HG03135 (cell line): Measurements from ENCODE around the gene SORBS1.
"Not testable (repeated sequence)": the region's sequence is repeated elsewhere in the genome, so short reads cannot be mapped to it uniquely, and the experiment has no call there.

ENCODE experiments used
- ATAC-seq: cut with Tn5 transposase; IDR thresholded peaks from one replicate; pipeline ENCODE4 v1.9.1; 2021; ENCODE audit warnings: mild to moderate bottlenecking, moderate library complexity; ENCODE audit not compliant: unreplicated experiment

The SORBS1 gene

DNA sequence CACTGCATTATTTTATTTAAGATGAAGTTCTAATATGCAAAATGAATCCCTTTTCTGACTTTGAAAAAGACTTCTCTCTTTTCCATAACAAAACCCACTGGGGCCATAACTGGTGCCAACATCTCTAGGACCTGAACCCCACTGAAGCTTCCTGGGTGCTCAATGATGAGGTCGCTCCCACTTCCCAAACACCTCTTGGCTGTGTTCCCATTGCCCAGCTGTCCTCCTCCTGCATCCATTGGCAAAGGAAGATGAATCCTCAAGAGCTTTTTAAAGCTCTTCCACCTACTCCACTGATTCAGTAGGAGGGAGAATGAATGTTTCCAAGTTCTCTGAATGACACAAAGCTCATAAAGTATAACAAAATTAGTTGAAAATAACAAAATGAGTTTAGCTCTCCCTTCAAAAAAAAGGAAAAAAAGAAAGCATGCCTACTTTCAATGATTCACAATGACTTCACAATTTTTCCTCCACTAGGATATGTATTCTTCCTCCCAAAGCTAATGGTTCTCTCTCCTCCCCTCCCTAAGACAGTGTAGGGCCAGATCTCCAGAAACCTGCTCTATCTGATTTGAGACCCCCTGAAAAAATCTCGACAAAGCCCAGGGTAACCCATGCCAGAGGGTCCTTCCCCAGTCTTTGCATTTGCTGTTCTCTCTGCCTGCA lies 64.8 kb downstream of the SORBS1 start:
- ATAC-seq = no peak

DNA sequence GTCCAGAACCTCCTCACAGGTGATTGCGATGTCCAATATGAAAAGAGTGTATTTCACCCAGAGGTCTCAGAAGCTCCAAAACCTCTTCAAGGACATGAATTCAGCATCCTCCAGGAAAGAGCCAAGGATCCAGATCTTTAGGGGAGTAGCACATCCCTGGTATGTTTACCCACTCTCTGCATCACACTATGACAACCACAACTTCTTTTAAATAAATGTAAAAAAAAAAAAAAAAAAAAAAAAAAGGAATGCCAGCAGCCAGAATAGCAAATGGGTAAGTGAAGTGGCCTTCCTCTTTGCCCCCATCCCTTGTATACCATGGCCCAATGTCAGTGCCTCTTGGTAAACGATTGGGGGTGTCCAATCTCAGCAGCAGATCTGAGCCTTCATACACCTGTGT lies 67.3 kb downstream of the SORBS1 start:
- ATAC-seq = no peak

DNA sequence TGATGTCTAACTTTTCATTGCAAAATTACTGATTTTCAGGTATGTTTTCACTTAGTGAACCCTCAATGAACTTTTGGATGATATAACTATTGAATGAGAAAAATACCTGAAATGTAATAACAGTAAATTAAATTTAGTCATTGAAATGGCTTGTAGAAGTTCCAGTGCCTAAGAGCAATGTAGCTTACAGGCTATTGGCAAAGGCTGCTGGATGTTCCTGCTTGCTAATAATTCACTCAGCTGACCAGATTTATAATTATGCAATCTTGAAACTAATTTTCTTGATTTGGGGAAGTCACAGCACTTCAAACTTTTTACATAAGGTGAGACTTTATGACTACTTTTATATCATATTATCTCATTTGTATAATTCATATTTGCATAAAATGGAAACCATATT lies 73.2 kb downstream of the SORBS1 start:
- ATAC-seq = no peak

DNA sequence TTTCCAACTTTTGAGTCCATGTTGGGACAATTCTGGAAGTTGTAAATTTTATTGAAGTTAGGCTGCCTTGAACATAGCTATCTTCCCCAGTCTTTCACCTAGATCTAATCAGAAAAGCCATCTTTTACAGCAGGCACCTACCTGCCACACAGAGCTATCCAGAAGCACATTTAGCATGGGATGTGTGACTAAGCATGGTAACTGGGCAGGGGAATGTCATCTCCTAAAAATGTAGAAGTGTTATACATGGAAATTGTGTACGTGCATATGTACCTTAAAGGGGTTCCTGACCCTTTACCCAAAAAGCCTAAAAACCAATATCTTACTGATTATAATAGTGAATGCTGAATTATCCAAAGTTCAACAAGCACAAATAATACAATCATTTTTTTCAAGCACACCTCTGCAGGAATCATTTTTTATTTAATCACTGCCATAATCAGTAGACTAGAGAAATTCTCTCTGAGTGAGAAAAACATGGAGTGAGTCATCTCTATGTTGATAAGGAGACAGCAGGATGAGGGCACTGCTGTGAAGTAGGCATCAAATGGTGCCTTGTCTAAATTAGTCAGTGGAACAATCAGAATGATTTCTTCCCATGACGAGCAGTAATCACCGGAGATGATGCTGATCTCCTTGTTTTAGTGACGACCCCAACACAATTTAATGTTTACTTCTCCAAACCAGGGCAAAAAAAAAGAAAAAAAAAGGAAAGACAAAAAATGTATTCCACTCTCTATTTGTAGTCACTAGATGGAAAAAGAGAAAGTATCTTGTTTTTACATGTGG lies 75.9 kb downstream of the SORBS1 start:
- no peak for ATAC-seq

DNA sequence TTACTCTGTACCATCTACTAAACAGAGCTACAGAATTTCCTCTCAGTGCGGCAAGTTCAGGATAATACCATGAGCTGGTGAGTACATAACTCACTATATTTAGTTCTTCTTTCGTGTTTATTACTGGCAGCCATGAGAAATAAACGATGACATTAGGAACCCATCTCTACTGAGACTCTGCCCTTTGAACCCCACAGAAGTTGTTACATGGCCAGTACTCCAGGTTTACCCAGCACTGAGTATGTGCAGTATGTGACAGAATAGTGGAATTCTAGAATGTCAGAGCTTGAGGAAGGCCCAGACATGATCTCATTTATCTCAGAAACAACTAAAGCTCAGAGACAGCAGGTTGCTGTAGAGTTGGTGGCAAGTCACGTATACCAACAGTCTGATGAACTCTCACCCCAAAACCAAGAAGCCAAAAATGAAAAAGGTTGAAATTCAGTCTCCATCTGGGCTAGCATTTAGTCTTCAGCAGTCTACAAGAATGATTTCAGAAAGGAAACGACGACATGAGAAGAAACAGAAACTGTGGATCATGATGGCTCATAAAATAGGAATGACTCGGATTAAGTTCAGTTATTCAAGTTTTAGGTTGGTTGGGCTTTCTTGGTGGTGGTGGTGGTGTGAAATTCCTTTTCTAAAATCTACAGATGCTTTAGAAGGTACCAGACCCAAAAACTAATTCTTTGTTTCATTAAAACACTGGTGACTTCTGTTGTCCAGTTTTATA lies 78.5 kb downstream of the SORBS1 start:
- ATAC-seq = no peak

DNA sequence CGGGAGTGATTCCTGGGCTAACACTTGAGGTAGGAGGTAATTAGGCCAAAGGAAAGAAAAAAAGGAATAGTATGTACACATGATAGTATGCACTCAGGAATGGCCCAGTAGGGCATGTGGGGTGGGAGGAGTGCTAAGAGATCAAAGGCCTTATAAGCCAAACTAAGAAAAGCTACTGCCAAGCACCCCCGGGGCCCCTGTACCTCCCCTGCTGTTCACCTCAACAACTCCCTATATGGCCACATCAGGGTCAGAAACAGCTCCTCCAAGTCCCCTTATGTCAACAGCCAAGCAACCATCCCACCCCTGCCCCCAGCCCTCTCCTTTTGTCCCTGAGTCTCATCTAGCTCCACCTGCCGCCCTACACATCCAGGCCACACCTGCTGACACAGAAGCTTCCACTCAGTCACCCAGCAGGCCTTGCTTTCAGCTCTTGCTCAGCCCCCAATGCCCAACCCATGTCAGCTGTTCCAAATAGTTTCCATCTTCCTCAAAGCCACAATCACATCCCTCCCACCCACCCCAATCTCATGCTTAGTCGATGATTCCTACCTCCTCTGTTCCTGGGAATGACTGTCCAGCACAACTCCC lies 80.2 kb downstream of the SORBS1 start:
- ATAC-seq = no peak

DNA sequence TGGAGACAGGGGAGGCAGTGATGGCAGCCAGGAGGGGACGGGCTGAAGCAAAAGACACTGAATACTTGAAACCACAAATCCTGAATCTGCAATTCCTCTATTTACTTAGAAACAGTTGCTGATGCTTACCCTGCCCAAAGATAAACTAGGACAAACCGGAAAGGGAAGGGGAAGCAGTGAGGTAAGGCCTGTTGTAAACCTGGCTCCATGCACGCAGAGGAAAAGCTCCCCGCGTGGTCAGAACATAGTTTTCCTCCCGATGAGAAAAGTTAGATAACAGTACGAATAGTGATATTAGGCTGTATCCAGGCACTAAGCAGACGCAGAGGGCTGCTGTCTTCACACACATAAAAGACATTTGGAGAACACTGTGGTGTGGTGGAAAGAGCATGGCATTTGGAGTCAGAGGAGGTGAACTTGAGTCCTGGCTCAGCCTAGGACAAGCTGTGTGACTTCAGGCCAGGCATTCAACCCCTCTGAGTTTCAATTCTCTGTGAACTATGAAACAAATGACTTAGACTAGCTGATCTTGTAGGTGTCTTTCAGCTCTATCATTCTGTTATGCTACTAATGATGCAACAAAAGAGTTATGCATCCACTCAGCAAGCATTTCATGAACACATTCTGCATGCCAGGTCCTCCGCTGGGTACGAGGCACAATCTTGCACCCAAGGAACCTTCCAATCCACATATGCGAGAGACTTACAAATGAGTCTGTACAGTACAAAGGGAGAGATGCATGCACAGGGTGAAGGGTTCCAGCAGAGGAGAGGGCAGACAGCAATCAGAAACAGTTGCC lies 80.9 kb downstream of the SORBS1 start:
- ATAC-seq = no peak

DNA sequence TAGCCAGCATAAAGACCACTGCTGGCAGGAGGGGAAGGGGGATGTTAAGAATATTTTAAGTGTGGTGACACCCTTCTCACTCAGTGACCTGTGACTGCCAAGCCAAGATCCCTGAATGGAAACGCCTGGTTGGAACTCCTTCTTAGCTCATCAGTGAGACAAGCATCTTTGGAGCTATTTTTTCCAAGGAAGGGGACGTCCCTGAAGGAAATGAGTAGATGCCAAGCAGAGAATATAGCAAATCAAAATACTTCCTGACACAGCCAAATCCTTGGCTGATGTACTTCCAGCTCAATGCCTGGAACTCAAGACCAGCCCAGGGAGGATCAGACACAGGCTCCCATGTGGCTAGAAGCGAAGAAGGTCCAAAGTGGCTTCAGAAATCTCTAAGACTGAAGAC lies 82.2 kb downstream of the SORBS1 start:
- no peak for ATAC-seq

DNA sequence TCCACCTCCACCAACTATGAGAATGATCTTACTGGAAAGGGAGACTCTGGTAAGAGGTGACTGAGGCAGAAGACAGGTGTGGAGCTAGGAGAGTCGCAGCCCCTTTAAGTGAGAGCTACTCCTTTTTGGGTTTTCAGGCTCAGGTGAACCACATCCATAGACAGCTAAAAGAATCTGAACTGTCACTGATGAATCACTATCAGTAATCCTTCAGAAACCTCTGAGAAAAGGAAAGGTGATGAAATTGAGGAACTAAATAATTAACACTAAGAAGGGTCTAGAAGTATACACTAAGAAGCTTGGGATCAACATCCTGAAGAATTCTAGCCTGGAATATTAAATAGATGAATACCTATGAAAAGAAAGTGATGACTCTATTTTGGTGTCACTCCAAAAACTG lies 83.0 kb downstream of the SORBS1 start:
- no peak for ATAC-seq

DNA sequence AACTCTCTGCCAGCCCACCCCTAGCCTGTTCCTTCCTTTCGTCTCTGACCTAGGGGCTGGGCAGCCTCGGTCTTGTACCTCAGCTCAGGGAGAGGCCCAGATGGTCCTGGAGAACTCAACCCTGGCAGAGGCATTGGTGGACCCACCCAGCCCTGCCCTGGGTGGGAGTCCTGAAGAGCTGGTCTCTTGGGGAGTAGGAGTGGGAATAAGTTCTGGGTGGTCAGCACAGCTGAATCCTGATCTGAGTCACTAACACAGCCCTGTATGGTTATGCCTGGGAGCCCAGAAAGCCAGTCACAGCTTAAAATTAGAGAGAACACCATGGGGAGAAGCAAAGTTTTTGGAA lies 84.0 kb downstream of the SORBS1 start:
- no peak for ATAC-seq

DNA sequence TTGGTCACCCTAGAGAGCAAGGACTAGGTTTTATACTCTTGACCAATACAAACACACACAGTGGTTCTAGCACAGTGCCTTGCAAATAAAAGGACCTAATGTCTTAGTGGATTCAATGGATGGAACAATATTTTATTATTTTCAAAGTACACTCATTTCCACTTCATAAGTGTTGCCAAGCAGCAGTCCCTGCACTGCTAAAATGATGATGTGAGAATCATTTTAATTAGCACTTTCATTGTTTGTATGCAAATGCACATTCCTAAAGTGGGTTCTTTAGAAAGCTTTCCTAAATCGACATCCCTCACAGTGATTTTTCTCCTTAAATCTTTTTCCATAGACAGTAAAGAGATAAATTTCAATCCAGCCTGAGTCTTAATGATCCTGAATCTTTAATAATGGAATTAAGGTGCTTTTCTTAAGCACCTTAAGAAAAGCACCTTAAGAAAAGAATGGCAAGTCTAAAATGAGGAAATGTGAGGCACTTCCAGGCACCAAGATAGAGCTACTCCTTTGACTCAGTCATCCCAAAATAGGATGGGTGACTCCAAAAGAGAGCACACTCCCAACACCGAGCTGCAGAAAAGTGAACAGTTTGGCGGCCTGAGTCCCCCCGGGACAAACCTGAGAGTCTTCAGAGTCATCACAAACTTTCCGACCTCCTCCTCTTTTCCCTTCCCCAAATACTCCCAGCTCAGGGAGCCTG lies 84.5 kb downstream of the SORBS1 start:
- no peak for ATAC-seq

DNA sequence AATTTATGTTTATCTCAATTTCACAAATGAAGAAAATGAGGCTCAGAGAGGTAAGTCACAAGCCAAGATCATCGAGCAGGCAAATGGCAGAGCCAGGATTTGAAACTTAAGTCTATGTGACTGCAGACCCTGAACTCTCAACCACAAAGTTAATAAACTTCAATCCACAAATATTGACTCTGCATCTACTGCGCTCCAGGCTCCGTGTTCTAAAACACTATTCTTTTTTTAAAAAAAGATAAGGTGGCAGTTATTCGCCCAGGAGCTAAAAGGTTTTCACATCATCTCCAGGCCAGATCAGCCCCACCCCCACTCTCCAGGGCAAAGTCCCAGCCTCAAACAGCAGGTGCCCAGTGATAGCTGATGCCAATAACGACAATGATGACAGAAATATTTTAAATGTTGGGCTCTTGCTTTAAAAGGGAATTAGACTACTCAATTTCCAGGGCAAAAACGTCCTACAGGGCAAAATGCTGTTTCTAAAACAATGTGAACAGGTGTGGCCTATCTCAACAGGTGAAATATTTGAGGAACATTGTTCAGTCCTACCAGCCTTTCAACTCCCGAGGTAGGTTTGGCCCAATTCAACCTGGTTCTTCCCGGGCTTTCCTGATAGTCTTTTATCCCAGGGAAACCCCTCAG lies 85.2 kb downstream of the SORBS1 start:
- ATAC-seq = no peak

DNA sequence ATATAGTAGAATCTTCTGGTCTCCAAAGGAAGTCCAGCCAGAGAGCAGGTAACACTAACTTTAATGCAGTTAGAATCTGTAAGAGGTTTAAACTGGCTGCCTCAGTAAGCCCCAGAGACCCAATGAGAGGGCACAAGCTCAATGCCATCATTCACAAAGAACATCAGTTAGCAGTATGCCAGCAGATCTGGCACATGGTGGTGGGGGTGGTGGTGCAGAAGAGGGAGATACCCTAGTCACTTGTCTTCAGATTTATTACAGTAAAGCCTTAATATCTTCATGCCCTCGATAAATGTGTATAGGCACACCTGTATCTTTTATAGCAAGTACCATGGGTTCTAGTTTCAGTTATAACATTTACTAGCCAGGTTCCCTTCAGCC lies 86.2 kb downstream of the SORBS1 start:
- ATAC-seq = no peak

DNA sequence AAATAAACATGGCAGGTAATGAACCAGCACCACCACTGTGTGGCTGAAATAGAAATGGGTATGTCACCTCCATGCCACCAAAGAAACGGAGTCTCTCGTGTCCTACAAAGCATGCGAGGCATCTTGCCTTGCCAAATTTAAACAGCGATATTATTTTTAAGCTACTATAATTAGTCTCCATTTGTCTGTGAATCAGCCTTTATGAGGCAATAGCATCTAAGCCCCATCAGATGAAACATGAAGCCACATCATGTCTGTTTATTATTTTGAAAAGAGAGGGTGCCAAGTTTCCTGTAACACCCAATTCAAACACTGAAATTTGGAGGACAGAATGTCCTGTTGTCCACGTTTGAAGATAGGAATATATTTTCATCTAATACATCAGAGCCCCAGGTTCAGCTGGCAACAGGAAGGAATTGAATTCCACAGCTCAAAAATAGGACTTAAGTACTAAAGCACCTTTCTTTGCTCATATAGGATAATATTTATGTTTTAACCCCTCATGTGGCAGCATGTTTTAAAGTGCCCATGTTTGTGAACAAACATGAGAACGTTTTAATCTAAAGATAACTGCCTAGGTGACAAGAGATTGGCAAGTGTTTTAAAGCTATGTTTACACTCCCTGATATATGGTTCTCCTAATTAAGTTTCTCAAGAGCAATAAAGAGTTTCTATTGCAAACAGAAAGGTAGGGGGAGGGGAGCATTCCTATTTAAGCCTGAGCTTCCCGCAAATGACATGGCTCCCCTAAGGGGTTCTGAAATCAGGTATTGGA lies 86.8 kb downstream of the SORBS1 start:
- no peak for ATAC-seq

DNA sequence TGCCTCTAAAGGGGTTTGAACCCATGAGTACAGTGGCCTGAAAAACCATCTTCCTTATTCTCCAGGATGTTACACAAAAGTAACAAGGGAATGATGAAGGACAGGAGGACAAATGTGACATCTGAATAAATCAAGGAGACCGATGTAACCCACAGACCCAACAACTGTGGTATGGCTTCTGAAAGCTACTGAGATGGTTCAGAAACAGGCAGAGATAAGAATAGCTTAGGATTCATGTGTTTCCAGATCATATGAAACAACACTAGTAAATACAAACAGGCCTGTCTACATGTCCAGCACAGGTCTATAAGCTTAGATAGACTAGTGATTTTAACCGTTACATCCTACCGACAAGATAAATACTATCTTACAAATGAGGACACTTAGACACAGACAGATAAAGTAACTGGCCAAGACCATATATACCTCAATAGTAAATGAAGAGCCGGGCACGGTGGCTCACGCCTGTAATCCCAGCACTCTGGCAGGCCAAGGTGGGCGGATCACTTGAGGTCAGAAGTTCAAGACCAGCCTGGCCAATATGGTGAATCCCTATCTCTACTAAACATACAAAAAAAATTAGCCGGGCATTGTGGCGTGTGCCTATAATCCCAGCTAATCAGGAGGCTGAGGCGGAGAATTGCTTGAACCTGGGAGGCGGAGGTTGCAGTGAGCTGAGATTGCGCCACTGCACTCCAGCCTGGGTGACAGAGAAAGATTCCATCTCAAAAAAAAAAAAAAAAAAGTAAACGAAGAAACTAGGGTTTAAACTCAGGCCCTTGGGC lies 88.7 kb downstream of the SORBS1 start:
- no peak for ATAC-seq

DNA sequence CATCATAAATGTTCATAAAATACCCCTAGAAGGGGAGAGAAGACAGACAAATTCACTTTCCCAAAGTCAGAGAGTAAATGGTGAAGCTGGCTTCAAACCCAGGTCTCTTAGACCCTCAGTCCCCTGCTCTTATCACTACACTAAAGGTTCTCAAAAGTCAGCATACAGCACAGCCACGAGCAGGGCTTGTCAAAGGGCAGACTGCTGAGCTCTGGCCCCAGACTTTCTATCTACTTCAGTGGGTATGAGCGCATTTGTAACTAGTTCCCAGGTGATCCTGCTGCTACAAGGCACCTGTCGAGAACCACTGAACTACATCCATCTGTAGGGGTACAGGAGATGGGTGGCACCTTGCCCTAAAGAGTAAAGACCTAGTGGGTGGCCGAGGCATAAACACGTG lies 91.5 kb downstream of the SORBS1 start:
- no peak for ATAC-seq

DNA sequence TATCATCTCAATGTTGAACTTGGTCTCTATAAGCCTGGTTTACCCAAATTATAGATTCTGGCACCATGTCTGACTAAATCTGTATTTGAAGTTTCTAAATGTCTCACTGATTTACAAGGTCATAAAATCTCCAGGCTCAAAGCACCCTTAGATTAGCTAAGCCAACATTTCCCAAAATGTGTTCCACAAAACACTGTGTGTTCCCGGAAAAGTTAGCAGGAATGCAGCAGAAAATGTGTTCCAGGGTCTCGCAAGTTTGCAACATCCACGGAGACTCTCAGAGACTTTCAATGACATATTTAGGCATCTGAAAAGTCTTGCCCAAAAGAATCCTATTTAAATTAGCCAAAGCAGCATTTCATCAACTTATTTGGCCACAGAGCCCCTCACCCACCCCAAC lies 91.9 kb downstream of the SORBS1 start:
- ATAC-seq = no peak

DNA sequence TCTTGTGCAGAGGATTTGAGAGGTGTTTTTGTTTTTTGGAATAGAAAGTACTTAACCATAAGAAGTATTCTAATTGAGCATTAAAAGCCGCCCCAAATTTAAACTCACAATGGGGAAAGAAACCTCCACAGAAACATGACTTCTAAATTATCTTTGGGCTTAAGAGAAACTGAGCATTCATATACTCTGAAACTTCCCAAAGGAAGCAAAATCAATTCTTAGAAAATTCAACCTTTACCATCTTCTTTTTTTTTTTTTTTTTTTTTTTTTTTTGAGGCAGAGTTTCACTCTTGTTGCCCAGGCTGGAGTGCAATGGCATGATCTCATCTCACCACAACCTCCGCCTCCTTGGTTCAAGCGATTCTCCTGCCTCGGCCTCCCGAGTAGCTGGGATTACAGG lies 93.5 kb downstream of the SORBS1 start:
- ATAC-seq = not testable (repeated sequence)
